Fibroblast of lung (primary cell): ENCODE data around the gene MYH15.

Experiments
- CTCF ChIP-seq, 2 donors: IDR thresholded peaks in 1 of 2; conservative IDR thresholded peaks in 1 of 2; 1 replicate in 1 of 2; 2 replicates in 1 of 2; pipeline ENCODE4 v1.5.1; 2011 to 2012; ENCODE audit warnings: low read length in 2 of 2, control low read depth in 1 of 2, inconsistent platforms in 1 of 2, low read depth in 1 of 2, mild to moderate bottlenecking in 1 of 2
- EZH2 ChIP-seq: IDR thresholded peaks from 2 replicates; pipeline ENCODE4 v1.5.1; 2012; ENCODE audit warnings: low read length, control low read depth, mild to moderate bottlenecking; ENCODE audit errors: missing control alignments

GRCh38 chr3:108414007-108414406 is 96.4 kb downstream of the MYH15 start:
- TF ChIP-seq CTCF (conservative IDR thresholded peaks at IDR 0.05 in 1 of 2, IDR thresholded peaks at IDR 0.05 in 1 of 2; ENCODE audit: low read depth in 1 of 2, low read length in 2 of 2) (no peak), EZH2 (no peak)
